ENCODE results near the gene ABCG1.

ABCG1 gene

GRCh38 chr21:42262831-42263231 is 43.9 kb downstream of the ABCG1 start:
- H3K36me3 Mint-ChIP-seq (ENCODE audit: low read depth), result peaks cover 41% of the 10 kb centered on the region
- H3K4me3 Mint-ChIP-seq, result no peak overlapping the region
- no peaks in the 10 kb centered on the region for H3K9me3 Mint-ChIP-seq
- no peak overlapping the region for H3K27ac Mint-ChIP-seq
- H3K4me1 Mint-ChIP-seq (ENCODE audit: low read depth), result peaks cover 81% of the 10 kb centered on the region
- intact Hi-C loops (cut with micrococcal nuclease), result no loop called here
- H3K27me3 Mint-ChIP-seq, result peaks cover 14% of the 10 kb centered on the region

GRCh38 chr21:42263591-42264131 is 44.7 kb downstream of the ABCG1 start:
- peaks cover 80% of the 10 kb centered on the region for H3K4me1 Mint-ChIP-seq (ENCODE audit: low read depth)
- H3K27ac Mint-ChIP-seq, result peak overlapping the region; percentile 69
- peaks cover 33% of the 10 kb centered on the region for H3K36me3 Mint-ChIP-seq (ENCODE audit: low read depth)
- H3K9me3 Mint-ChIP-seq, result no peaks in the 10 kb centered on the region
- no peak overlapping the region for H3K4me3 Mint-ChIP-seq
- H3K27me3 Mint-ChIP-seq, result peaks cover 11% of the 10 kb centered on the region
- intact Hi-C loops (cut with micrococcal nuclease), result no loop called here

GRCh38 chr21:42264245-42265195 is 45.6 kb downstream of the ABCG1 start:
- peaks cover 31% of the 10 kb centered on the region for H3K36me3 Mint-ChIP-seq (ENCODE audit: low read depth)
- peaks cover 18% of the 10 kb centered on the region for H3K27me3 Mint-ChIP-seq
- peak overlapping the region; percentile 69 for H3K27ac Mint-ChIP-seq
- no peaks in the 10 kb centered on the region for H3K9me3 Mint-ChIP-seq
- intact Hi-C loops (cut with micrococcal nuclease), result no loop called here
- H3K4me1 Mint-ChIP-seq (ENCODE audit: low read depth), result peaks cover 80% of the 10 kb centered on the region
- no peak overlapping the region for H3K4me3 Mint-ChIP-seq

GRCh38 chr21:42265231-42265812 is 46.4 kb downstream of the ABCG1 start:
- Mint-ChIP-seq H3K36me3 (ENCODE audit: low read depth) (peaks cover 29% of the 10 kb centered on the region), H3K4me3 (no peak overlapping the region), H3K4me1 (ENCODE audit: low read depth) (peaks cover 75% of the 10 kb centered on the region), H3K27me3 (peaks cover 17% of the 10 kb centered on the region), H3K9me3 (no peaks in the 10 kb centered on the region), H3K27ac (no peak overlapping the region)
- intact Hi-C loops (cut with micrococcal nuclease), result no loop called here

- Mint-ChIP-seq H3K4me1 (ENCODE audit: low read depth) (peaks cover 69% of the 10 kb centered on the region), H3K9me3 (no peaks in the 10 kb centered on the region), H3K36me3 (ENCODE audit: low read depth) (peaks cover 34% of the 10 kb centered on the region), H3K27me3 (peaks cover 17% of the 10 kb centered on the region), H3K27ac (peak overlapping the region; percentile 69), H3K4me3 (no peak overlapping the region)
- intact Hi-C loops (cut with micrococcal nuclease), result no loop called here
Observed at GRCh38 chr21:42266971-42267556, 48.1 kb downstream of the ABCG1 start.

- peak overlapping the region; percentile 64 for H3K27ac Mint-ChIP-seq
- peaks cover 49% of the 10 kb centered on the region for H3K36me3 Mint-ChIP-seq (ENCODE audit: low read depth)
- H3K9me3 Mint-ChIP-seq, result no peaks in the 10 kb centered on the region
- H3K27me3 Mint-ChIP-seq, result peaks cover 17% of the 10 kb centered on the region
- peaks cover 50% of the 10 kb centered on the region for H3K4me1 Mint-ChIP-seq (ENCODE audit: low read depth)
- H3K4me3 Mint-ChIP-seq, result no peak overlapping the region
- intact Hi-C loops (cut with micrococcal nuclease), result no loop called here
Observed at GRCh38 chr21:42269386-42269785, 50.4 kb downstream of the ABCG1 start.

- Mint-ChIP-seq H3K9me3 (no peaks in the 10 kb centered on the region), H3K4me1 (ENCODE audit: low read depth) (peaks cover 36% of the 10 kb centered on the region), H3K4me3 (no peak overlapping the region), H3K36me3 (ENCODE audit: low read depth) (peaks cover 54% of the 10 kb centered on the region), H3K27me3 (peaks cover 17% of the 10 kb centered on the region), H3K27ac (no peak overlapping the region)
- intact Hi-C loops (cut with micrococcal nuclease), result no loop called here
Observed at GRCh38 chr21:42271065-42271464, 52.1 kb downstream of the ABCG1 start.

GRCh38 chr21:42272109-42272962 is 53.4 kb downstream of the ABCG1 start:
- Mint-ChIP-seq H3K4me3 (no peak overlapping the region), H3K27me3 (peaks cover 12% of the 10 kb centered on the region)

GRCh38 chr21:42272984-42273600 is 54.2 kb downstream of the ABCG1 start:
- Mint-ChIP-seq H3K4me1 (ENCODE audit: low read depth) (peaks cover 18% of the 10 kb centered on the region), H3K36me3 (ENCODE audit: low read depth) (peaks cover 74% of the 10 kb centered on the region), H3K9me3 (no peaks in the 10 kb centered on the region), H3K27ac (no peak overlapping the region), H3K27me3 (peaks cover 8% of the 10 kb centered on the region), H3K4me3 (no peak overlapping the region)
- intact Hi-C loops (cut with micrococcal nuclease), result no loop called here

More at GRCh38 chr21:42272109-42272962, 53.4 kb downstream of the ABCG1 start:
- peaks cover 67% of the 10 kb centered on the region for H3K36me3 Mint-ChIP-seq (ENCODE audit: low read depth)
- H3K27ac Mint-ChIP-seq, result no peak overlapping the region
- intact Hi-C loops (cut with micrococcal nuclease), result no loop called here
- H3K9me3 Mint-ChIP-seq, result no peaks in the 10 kb centered on the region
- H3K4me1 Mint-ChIP-seq (ENCODE audit: low read depth), result peaks cover 26% of the 10 kb centered on the region

GRCh38 chr21:42276076-42276475 is 57.1 kb downstream of the ABCG1 start:
- intact Hi-C loops (cut with micrococcal nuclease), result no loop called here
- no peak overlapping the region for H3K27ac Mint-ChIP-seq
- H3K9me3 Mint-ChIP-seq, result no peaks in the 10 kb centered on the region

GRCh38 chr21:42276526-42277154 is 57.7 kb downstream of the ABCG1 start:
- Mint-ChIP-seq H3K9me3 (no peaks in the 10 kb centered on the region), H3K36me3 (ENCODE audit: low read depth) (peaks cover 100% of the 10 kb centered on the region), H3K4me3 (no peak overlapping the region), H3K27me3 (no peaks in the 10 kb centered on the region), H3K27ac (no peak overlapping the region), H3K4me1 (ENCODE audit: low read depth) (peaks cover 4% of the 10 kb centered on the region)
- intact Hi-C loops (cut with micrococcal nuclease), result no loop called here

More at GRCh38 chr21:42276076-42276475, 57.1 kb downstream of the ABCG1 start:
- Mint-ChIP-seq H3K27me3 (no peaks in the 10 kb centered on the region), H3K36me3 (ENCODE audit: low read depth) (peaks cover 100% of the 10 kb centered on the region), H3K4me3 (no peak overlapping the region), H3K4me1 (ENCODE audit: low read depth) (peaks cover 4% of the 10 kb centered on the region)

- no peak overlapping the region for H3K4me3 Mint-ChIP-seq
- H3K36me3 Mint-ChIP-seq (ENCODE audit: low read depth), result peaks cover 100% of the 10 kb centered on the region
- H3K27me3 Mint-ChIP-seq, result no peaks in the 10 kb centered on the region
- no peaks in the 10 kb centered on the region for H3K9me3 Mint-ChIP-seq
- H3K4me1 Mint-ChIP-seq (ENCODE audit: low read depth), result peaks cover 4% of the 10 kb centered on the region
- H3K27ac Mint-ChIP-seq, result no peak overlapping the region
- intact Hi-C loops (cut with micrococcal nuclease), result no loop called here
Observed at GRCh38 chr21:42277593-42277992, 58.7 kb downstream of the ABCG1 start.

Measured in dendritic cell treated with granulocyte-macrophage colony-stimulating factor and Interleukin-4, amounts not matched to agents 40 ng/mL and 50 ng/mL, for 4 days (primary cell).